Ammon's horn (tissue), 1 donor: Measurements from ENCODE around the gene RGS16.

Experiments used
- DNase-seq: peaks from one replicate; pipeline ENCODE4 v3.0.0-alpha.2; 2016; ENCODE audit warnings: low spot score

Gene RGS16

DNA sequence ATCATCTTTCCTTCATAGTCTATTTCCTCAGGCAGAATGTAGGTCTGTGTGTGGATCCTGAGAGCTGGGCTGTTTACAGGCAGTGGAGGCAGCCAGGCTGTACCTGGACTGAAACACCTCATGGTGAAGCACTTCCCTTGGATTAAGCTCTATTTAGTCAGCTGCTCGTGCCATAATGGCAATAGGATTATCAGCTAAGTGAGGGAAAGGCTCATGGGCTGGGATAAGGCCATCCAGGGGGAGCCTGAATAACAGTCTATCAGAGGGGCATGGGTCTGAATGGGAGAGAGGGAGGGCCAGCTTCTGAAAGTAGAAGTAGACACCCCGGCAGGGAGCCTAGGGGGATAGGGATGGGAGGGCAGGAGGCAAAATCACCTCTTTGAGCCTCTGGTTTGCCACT lies 23.5 kb downstream of the RGS16 start:
- DNase-seq: no peak

GRCh38 chr1:182575540-182576149 lies 28.5 kb downstream of the RGS16 start:
- no peak for DNase-seq

DNA sequence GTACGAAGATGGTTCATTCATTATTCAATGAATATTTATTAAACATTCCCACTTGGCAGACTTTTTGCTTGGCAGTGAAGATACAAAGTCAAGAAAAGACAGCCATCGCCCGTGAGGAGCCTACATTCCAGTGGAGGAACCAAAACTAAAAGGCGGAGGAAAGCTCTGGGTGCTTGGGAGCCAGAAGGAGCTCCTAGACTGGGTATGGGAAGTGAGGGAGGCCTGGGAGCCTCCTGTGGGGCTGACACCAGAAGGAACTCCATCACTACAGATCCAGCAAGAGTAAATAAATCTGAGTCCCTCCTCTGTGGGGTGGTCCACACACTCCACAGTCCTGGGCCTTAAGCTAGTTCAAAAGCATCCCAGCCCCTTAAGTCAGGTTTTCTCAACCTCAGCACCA lies 30.0 kb downstream of the RGS16 start:
- DNase-seq: no peak

DNA sequence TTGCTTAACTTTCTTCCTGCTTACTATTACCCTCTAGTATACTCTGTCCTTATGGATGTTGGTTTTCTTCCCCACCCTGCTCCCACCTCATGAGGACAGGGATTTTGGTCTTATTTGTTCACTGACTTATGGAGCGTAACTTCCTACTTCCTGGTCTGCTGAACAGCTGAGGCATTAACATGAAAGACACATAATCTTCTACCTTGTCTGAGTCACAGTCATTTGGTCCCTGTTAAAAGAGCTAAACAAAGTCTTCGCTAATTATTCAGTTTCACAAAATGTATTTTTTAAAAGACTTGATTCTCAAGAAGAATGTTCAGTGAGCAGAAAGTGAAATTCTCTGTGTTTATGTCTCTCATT lies 33.6 kb downstream of the RGS16 start:
- DNase-seq: no peak

- no peak for DNase-seq
These were observed 34.1 kb downstream of the RGS16 start for GRCh38 chr1:182569939-182570610.

DNA sequence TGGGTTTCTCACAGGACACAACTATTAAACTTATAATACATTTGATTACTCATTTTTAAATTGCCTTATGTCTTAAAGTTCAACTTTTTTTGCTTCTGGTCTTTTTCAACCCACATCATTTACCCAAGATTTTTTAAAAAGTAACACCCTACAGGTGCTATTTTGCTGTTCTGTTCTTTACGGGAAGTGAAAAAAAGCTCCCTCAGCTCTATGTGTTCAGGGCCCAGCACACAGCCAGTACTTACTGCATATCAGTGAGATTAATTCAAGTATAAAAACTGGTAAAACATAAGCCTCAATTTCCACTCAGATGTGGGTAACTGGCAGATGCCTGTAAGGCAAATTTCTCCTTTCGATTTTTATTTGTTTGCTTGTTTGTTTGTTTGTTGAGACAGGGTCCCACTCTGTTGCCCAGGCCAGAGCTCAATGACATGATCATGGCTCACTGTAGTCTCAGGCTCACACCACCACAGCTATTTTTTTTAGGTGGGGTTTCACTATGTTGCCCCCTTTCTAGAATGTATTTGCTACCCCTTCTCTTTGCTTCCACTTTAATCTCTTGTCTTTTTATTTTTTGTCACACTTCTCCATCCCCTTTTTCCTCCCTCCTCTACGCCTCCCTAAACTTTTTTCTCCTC lies 35.4 kb downstream of the RGS16 start:
- no peak for DNase-seq

DNA sequence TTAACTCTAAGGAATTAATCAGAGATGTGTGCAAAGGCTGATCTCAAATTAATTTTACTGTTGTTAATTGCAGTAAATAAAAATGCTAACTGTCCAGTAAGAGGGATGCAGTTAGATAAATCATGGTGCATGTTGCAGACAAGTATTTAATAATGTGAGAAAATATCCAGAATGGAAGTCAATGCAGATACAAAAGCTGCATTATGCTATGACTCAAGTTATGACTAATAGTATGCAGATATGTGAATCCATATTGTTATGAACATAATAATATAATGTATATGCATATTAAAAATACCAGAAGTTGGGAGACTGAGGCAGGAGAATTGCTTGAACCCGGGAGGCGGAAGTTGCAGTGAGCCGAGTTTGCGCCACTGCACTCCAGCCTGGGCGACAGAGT lies 36.6 kb downstream of the RGS16 start:
- no peak for DNase-seq

DNA sequence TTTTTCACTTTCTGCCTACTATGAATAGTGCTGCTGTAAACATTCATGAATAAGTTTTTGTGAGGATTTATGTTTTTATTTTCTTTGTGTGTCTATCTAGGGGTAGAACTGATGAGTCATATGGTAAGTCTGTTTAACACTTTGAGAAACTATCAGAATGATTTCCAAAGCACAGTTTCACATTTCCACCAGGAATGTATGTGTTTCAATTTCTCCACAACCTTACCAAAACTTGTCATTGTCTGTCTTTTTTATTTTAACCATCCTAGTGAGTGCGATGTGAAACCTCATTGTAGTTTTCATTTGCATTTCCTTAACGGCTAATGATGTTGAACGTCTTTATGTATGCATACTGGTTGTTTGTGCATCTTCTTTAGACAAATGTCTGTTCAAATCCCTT lies 38.7 kb downstream of the RGS16 start:
- DNase-seq: no peak

GRCh38 chr1:182564406-182565004 lies 39.7 kb downstream of the RGS16 start:
- DNase-seq: no peak

GRCh38 chr1:182563095-182563494 lies 41.1 kb downstream of the RGS16 start:
- no peak for DNase-seq

GRCh38 chr1:182561456-182561855 lies 42.7 kb downstream of the RGS16 start:
- no peak for DNase-seq

GRCh38 chr1:182560392-182560984 lies 43.7 kb downstream of the RGS16 start:
- no peak for DNase-seq

- DNase-seq: peak; percentile 11
These were observed 47.9 kb downstream of the RGS16 start for GRCh38 chr1:182556279-182556678.

DNA sequence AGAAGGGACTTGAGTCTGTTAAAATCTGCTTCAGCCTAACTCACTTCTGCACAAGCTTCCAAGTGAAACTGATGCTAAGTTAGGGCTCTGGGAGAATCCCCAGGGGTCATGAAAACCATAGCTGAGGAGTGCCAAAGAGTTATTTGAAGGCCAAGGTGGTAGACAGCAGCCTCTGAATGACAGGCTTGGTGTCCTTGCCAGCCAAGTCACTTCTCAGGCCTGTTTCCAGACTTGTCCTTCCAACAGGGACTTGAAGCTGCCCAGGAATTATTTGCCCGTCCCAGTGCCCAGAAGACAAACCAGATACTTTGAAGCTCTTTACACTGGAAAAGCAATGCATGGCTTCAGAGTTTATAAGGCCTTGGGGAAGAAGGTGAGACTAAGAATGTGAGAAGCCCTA lies 48.7 kb downstream of the RGS16 start:
- DNase-seq: no peak

DNA sequence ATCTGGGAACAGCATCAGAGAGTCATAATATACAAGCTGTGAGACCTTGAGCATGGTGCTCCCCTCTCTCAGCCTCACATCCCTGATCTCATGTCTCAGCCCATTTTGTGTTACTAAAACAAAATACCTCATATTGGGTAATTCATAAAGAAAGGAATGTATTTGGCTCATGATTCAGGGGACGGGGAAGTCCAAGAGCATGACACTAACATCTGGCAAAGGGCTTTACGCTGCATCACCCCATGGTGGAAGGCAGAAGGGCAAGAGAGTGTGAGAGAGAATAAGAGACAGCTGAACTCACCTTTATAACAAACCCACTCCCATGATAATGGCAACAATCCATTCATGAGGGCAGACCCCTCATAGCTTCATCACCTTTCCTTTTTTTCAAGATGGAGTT lies 51.7 kb downstream of the RGS16 start:
- no peak for DNase-seq

DNA sequence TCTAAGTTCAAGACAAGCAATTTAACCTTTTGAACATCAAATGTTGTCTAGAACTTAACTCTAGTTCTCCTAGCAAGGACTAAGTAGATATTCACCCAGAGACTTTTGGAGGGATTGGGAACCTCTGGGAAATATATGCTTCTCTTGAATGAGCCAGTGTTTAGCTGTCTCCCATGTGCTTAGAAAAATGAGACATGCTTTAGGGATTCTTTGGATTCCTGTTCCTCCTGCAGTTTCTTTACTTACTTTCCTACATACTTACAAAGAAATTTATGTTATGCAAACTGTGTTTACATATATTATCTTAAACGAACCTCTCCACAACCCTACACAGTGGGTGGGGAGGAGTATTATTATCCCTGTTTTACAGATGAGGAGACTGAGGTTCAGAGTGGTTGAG lies 54.4 kb downstream of the RGS16 start:
- no peak for DNase-seq

- DNase-seq: no peak
These were observed 54.8 kb downstream of the RGS16 start for GRCh38 chr1:182549346-182549745.
